NCI-H2227 (cell line): ENCODE data around the gene DCDC2C.

Source experiments
- DNase-seq: peaks from one replicate; lab custom pipeline; 2025; ENCODE audit not compliant: unreplicated experiment; lab: John Stamatoyannopoulos, UW

Gene DCDC2C

GRCh38 chr2:3769766-3770165, 66.4 kb downstream of the DCDC2C start:
- DNase-seq: no peak

- DNase-seq: no peak
Observed at GRCh38 chr2:3770724-3771415, 67.5 kb downstream of the DCDC2C start.

GRCh38 chr2:3771576-3771975, 68.2 kb downstream of the DCDC2C start:
- DNase-seq: no peak

GRCh38 chr2:3774336-3774735, 71.0 kb downstream of the DCDC2C start:
- no peak for DNase-seq

GRCh38 chr2:3776311-3776710, 72.9 kb downstream of the DCDC2C start:
- no peak for DNase-seq

GRCh38 chr2:3777966-3778365, 74.6 kb downstream of the DCDC2C start:
- no peak for DNase-seq

GRCh38 chr2:3778851-3779495, 75.6 kb downstream of the DCDC2C start:
- peak; percentile 14 for DNase-seq

GRCh38 chr2:3779496-3780049, 76.2 kb downstream of the DCDC2C start:
- DNase-seq: no peak

- DNase-seq: peak; percentile 49
Observed at GRCh38 chr2:3780477-3781402, 77.4 kb downstream of the DCDC2C start.

- DNase-seq: no peak
Observed at GRCh38 chr2:3784731-3785130, 81.4 kb downstream of the DCDC2C start.

GRCh38 chr2:3785220-3785889, 82.0 kb downstream of the DCDC2C start:
- DNase-seq: no peak

GRCh38 chr2:3785890-3786273, 82.5 kb downstream of the DCDC2C start:
- no peak for DNase-seq

- no peak for DNase-seq
Observed at GRCh38 chr2:3787768-3788167, 84.4 kb downstream of the DCDC2C start.

- no peak for DNase-seq
Observed at GRCh38 chr2:3789256-3789655, 85.9 kb downstream of the DCDC2C start.

GRCh38 chr2:3793249-3793648, 89.9 kb downstream of the DCDC2C start:
- DNase-seq: no peak

GRCh38 chr2:3801506-3801905, 98.1 kb downstream of the DCDC2C start:
- no peak for DNase-seq

GRCh38 chr2:3805201-3805939, 102.0 kb downstream of the DCDC2C start:
- no peak for DNase-seq

- DNase-seq: no peak
Observed at GRCh38 chr2:3806168-3806567, 102.8 kb downstream of the DCDC2C start.

GRCh38 chr2:3806730-3807129, 103.4 kb downstream of the DCDC2C start:
- no peak for DNase-seq

- DNase-seq: no peak
Observed at GRCh38 chr2:3807853-3808252, 104.5 kb downstream of the DCDC2C start.
